ENCODE results near the gene ATG9B. TPM values are rescaled to one million over a fixed set of nuclear protein-coding genes. Genes with fewer than 3 reads are reported as not detected.
A peak's percentile ranks its signal among the peaks of the same experiment; 100 is the strongest.

ATG9B gene
- total RNA-seq, 1 donor from 2014 or later, result 11.8 TPM

GRCh38 chr7:150997075-150997511 is 27.2 kb downstream of the ATG9B start:
- Mint-ChIP-seq H3K4me3 (no peak overlapping the region), H3K4me1 (peaks cover 19% of the 10 kb centered on the region), H3K36me3 (no peaks in the 10 kb centered on the region), H3K27me3 (ENCODE audit: low read depth) (peaks cover 1% of the 10 kb centered on the region), H3K9me3 (no peaks in the 10 kb centered on the region), H3K27ac (no peak overlapping the region)
- DNase-seq (ENCODE audit: low spot score in 2 of 2, unreplicated experiment in 2 of 2), result no peak
- no peak for TF ChIP-seq CTCF (IDR thresholded peaks at IDR 0.05; ENCODE audit: unreplicated experiment)

GRCh38 chr7:150996376-150997074 is 27.8 kb downstream of the ATG9B start:
- Mint-ChIP-seq H3K4me1 (peaks cover 19% of the 10 kb centered on the region), H3K27ac (peak overlapping the region; percentile 67), H3K27me3 (ENCODE audit: low read depth) (peaks cover 1% of the 10 kb centered on the region), H3K4me3 (no peak overlapping the region), H3K9me3 (no peaks in the 10 kb centered on the region), H3K36me3 (no peaks in the 10 kb centered on the region)
- no peak for TF ChIP-seq CTCF (IDR thresholded peaks at IDR 0.05; ENCODE audit: unreplicated experiment)
- DNase-seq (ENCODE audit: low spot score in 2 of 2, unreplicated experiment in 2 of 2), result no peak

GRCh38 chr7:150994838-150995510 is 29.3 kb downstream of the ATG9B start:
- Mint-ChIP-seq H3K4me1 (peaks cover 19% of the 10 kb centered on the region), H3K36me3 (no peaks in the 10 kb centered on the region), H3K27ac (no peak overlapping the region), H3K9me3 (peaks cover 15% of the 10 kb centered on the region), H3K27me3 (ENCODE audit: low read depth) (peaks cover 12% of the 10 kb centered on the region), H3K4me3 (no peak overlapping the region)
- no peak for DNase-seq (ENCODE audit: low spot score in 2 of 2, unreplicated experiment in 2 of 2)
- no peak for TF ChIP-seq CTCF (IDR thresholded peaks at IDR 0.05; ENCODE audit: unreplicated experiment)

- H3K4me1 Mint-ChIP-seq, result peaks cover 19% of the 10 kb centered on the region
- no peak overlapping the region for H3K27ac Mint-ChIP-seq
- peaks cover 15% of the 10 kb centered on the region for H3K9me3 Mint-ChIP-seq
- H3K4me3 Mint-ChIP-seq, result no peak overlapping the region
- no peaks in the 10 kb centered on the region for H3K36me3 Mint-ChIP-seq
- DNase-seq (ENCODE audit: low spot score in 2 of 2, unreplicated experiment in 2 of 2), result no peak
- TF ChIP-seq CTCF (IDR thresholded peaks at IDR 0.05; ENCODE audit: unreplicated experiment), result no peak
- peaks cover 18% of the 10 kb centered on the region for H3K27me3 Mint-ChIP-seq (ENCODE audit: low read depth)
These were observed 30.0 kb downstream of the ATG9B start for GRCh38 chr7:150994141-150994837.

- Mint-ChIP-seq H3K4me3 (no peak overlapping the region), H3K27ac (no peak overlapping the region), H3K36me3 (no peaks in the 10 kb centered on the region), H3K27me3 (ENCODE audit: low read depth) (peaks cover 26% of the 10 kb centered on the region), H3K9me3 (peaks cover 15% of the 10 kb centered on the region), H3K4me1 (peaks cover 20% of the 10 kb centered on the region)
- no peak for TF ChIP-seq CTCF (IDR thresholded peaks at IDR 0.05; ENCODE audit: unreplicated experiment)
- no peak for DNase-seq (ENCODE audit: low spot score in 2 of 2, unreplicated experiment in 2 of 2)
These were observed 30.8 kb downstream of the ATG9B start for GRCh38 chr7:150993511-150993910.

Measured in mesothelial cell of epicardium (in vitro differentiated cells).